WI38 (cell line): ENCODE measurements around the gene GDF9.

Experiments used
- H3K4me3 ChIP-seq: 2 replicates; pipeline ENCODE4 v1.5.1; 2011; ENCODE audit warnings: low read depth, mild to moderate bottlenecking, control low read depth, low read length
- TF ChIP-seq, protein P1 (sequence below): IDR thresholded peaks from 2 replicates; pipeline ENCODE4 v1.5.1; 2012; ENCODE audit warnings: low read depth, mild to moderate bottlenecking, control low read depth, low read length

Gene GDF9

DNA sequence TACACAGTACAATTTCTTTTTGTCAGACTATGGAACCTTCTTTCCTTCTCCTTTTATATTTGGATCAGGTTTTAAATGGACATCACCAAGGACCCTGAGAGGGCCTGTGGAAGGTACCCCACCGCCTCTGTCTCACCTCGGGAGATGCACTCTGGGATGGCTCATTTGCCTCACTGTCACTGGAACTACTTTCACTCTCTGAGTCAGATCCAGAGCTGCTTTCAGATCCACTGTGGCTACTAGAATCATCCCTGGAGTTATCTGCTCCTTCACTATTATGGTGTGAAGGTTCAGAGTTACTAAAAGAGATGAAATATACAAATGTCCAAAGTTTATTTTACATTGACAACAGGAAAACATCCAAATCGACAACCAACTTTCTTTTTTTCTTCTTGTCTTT is 31.8 kb upstream of the GDF9 start:
- TF ChIP-seq, protein P1, sequence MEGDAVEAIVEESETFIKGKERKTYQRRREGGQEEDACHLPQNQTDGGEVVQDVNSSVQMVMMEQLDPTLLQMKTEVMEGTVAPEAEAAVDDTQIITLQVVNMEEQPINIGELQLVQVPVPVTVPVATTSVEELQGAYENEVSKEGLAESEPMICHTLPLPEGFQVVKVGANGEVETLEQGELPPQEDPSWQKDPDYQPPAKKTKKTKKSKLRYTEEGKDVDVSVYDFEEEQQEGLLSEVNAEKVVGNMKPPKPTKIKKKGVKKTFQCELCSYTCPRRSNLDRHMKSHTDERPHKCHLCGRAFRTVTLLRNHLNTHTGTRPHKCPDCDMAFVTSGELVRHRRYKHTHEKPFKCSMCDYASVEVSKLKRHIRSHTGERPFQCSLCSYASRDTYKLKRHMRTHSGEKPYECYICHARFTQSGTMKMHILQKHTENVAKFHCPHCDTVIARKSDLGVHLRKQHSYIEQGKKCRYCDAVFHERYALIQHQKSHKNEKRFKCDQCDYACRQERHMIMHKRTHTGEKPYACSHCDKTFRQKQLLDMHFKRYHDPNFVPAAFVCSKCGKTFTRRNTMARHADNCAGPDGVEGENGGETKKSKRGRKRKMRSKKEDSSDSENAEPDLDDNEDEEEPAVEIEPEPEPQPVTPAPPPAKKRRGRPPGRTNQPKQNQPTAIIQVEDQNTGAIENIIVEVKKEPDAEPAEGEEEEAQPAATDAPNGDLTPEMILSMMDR = no peak
- H3K4me3 ChIP-seq = no peak overlapping the region

- TF ChIP-seq, protein P1 = no peak
- no peak overlapping the region for H3K4me3 ChIP-seq
Measured at GRCh38 chr5:132896685-132897084, 30.4 kb upstream of the GDF9 start.

- TF ChIP-seq, protein P1 = no peak
- no peak overlapping the region for H3K4me3 ChIP-seq
Measured at GRCh38 chr5:132895719-132896305, 29.5 kb upstream of the GDF9 start.

- TF ChIP-seq, protein P1 = no peak
- H3K4me3 ChIP-seq = no peak overlapping the region
Measured at GRCh38 chr5:132890817-132891216, 24.5 kb upstream of the GDF9 start.

- H3K4me3 ChIP-seq = no peak overlapping the region
- TF ChIP-seq, protein P1 = no peak
Measured at GRCh38 chr5:132889501-132889900, 23.2 kb upstream of the GDF9 start.

- TF ChIP-seq, protein P1 = no peak
- no peak overlapping the region for H3K4me3 ChIP-seq
Measured at GRCh38 chr5:132887283-132887682, 21.0 kb upstream of the GDF9 start.

- TF ChIP-seq, protein P1 = no peak
- H3K4me3 ChIP-seq = no peak overlapping the region
Measured at GRCh38 chr5:132886064-132886823, 20.0 kb upstream of the GDF9 start.
